Glomerular endothelial cell (primary cell): ENCODE data around the gene SDK1. TPM values are rescaled to one million over a fixed set of nuclear protein-coding genes. Genes with fewer than 3 reads are reported as not detected.
"Not testable (repeated sequence)": the region's sequence is repeated elsewhere in the genome, so short reads cannot be mapped to it uniquely, and the experiment has no call there.

Experiments
- DNase-seq: peaks from one replicate; pipeline ENCODE4 v3.0.0-alpha.2; 2011; ENCODE audit warnings: low read depth, low spot score; ENCODE audit errors: extremely low read depth
- total RNA-seq: library from RNA; depleted of rRNA; stranded (reverse); fragments of >200 nt; gene quantifications from 2 replicates; pipeline ENCODE4 v1.2.3, GENCODE V29; 2015

Gene SDK1
- total RNA-seq, 1 donor from 2014 or later, result 2.3 TPM

DNA sequence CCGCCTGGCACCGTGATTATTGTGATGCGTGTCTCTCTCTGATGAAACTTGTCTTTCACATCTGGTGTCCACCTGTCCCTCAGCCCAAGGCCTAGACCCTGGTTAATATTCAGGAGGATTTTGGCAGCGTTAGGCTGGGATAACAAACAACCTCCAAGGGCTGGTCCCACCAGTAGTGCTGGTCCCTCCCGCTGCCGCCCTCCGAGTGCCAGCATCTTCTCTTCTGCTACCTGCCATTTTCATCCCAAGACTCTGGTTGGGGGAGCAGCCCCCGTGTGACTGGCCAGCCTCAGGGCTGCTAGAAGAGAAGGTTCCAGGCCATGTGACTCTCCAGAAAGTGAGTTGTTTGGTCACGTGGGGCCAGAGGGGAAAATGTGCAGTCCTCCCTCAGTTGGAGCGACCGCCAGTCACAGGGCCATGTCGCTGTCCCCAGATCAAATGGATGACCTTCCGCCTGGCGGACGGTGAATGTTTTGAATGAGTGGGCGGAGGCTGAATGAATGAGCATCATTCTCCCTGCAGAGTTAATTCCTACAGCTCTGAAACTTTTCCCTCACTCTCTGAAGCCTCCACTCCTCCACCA, 901.2 kb downstream of the SDK1 start:
- DNase-seq, result no peak

DNA sequence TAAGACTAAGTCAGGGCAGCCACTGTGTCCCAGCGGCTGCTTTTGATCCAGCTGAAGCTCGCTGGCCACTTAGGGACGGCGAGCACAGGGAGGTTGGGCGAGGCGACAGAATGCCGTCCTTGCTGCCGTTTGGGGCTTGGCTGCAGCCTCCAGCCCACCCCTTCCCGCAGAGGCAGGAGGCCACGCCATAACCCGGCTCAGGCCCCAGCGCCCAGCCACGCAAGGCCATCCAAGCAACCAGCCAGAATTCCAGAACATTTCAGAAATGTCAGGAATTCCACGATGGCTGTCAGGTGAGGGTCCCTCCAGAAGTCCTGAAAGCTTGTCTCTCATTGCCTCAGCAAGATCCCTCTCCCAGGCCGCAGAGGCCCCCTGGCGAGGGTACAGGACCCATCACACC, 901.9 kb downstream of the SDK1 start:
- no peak for DNase-seq

DNA sequence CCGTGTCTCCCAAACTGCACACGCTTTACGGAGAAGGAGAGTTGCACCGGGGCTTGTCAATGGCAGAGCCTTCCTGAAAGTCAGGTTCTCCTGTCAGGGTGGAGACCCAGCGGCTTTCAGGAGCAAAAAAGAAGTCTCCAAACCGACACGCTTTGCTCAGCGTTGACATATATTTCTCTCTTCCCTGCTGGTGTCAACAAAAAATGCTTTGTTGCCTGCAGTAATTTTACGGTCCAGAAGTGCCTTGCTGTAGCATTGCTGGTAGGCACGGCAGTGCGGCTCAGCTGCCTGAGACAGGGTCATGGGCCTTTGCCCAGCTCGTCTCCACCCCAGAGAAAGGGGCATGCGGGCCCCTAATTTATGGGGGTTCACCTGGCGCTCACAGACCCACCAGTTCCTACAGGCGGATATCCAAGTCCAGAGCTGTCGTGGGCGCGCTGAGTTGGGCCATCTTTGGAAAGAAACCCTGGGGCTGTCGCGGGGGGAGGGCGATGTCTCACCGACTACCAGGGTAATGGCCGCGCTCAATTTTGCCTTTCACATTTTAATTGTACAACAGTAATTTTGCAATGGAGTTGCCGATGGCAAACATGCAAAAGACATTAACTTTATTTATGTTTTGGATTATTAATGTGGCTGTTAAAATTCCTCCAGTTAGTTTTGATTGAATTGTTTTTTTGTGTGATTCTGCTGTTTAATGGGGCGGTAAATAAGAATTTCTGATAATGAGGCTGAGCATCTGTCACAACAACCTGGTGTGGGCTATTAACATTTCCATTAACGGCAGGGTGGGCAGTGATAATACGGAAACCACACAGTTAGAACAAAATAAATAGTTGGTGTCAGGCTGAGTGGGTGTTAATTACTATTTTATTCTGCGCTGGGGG, 902.8 kb downstream of the SDK1 start:
- DNase-seq, result no peak

DNA sequence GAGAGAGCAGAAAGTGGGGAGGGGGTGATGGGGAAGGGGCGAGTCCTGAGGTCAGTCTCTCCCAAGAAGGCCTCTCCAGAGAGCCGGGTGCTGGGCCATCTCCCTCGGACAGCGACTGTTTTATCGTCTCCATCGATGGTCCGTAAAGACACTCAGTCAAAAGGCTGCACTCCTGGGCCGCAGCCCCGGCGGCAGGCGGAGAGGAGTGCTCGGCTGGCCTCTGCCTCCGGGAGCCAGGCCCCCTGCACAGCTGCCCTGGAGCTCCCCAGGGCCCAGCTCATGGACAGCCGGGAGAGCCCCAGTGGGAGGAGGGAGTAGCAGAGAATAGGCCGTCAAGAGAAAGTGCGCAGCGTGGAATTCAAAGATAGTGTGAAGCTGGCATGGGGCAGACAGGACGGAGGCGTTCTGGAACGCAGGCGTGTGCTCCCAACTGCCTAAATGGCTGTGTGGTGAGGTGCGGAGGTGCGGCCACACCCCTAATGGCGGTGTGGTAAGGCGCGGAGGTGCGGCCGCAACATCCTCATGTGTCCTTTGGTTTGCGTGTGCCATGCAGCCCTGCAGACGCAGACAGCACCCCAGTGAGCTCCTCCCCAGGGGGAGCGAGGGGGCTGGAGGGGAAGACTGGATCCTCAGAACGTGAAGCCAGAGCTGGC, 903.6 kb downstream of the SDK1 start:
- DNase-seq, result no peak

DNA sequence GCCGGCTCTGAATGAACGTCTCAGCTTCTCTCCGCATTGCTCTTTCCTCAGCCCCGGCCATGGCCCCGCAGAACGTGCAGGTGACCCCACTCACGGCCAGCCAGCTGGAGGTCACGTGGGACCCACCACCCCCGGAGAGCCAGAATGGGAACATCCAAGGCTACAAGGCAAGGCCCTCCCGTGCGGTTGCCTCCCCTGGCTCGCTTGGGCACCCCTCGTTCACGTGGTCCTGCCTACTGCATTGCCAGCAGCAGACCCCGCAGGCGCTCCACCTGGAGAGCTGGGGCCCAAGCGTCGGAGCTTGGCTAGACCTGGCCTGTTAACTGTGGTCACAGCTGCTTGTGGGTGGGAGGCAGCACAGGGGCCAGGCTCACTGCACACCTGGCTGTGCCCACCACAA, 904.8 kb downstream of the SDK1 start:
- DNase-seq, result no peak

DNA sequence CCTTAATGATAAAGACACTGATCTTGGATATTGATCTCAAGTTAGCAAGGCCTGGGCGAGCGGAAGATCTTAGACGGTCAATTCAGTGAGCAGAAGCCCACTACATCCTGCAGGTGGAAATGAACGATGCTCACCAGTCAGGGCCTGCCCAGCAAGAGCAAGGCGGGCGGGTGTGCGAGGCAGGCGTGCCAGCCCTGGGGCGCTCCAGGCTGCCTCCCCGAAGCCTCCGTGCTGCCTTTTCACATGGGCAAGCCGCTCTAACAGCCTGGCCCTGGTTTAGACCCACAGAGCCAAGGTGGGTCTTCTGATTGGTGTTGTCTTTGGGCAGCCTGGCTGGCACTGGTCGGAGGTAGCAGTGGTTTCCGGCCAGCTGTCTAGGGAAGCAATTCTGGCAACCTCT, 906.0 kb downstream of the SDK1 start:
- no peak for DNase-seq

DNA sequence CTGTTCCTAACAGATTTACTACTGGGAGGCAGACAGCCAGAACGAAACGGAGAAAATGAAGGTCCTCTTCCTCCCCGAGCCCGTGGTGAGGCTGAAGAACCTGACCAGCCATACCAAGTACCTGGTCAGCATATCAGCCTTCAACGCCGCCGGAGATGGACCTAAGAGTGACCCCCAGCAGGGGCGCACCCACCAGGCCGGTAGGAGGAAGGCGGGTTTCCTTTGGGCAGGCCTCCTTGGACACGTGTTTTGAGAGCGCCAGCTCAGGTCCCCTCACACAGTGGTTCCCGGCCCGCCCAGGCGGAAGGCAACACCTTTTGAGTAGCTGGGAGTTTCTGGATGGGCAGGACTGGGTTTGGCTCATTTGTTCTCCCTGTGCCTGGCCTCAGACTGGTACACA, 907.0 kb downstream of the SDK1 start:
- DNase-seq, result no peak

DNA sequence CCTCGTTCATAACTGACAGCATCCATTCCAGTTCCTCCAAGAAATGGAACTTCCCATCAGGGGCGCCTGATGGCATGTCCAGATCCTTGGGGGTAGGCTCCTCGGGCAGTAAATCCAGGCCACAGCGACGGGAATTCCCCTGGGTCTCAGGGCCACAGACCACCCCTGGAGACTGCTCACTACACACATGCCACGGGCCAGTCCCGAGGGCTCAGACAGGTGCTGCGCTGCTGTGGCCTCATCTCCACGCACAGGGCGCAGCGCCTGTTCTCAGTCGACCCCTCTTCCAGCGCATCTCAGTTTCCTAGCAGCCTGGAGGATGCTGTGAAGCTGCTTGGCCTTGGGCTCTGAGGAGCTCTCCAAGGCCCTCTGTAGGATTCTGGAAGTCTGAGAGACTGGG, 907.5 kb downstream of the SDK1 start:
- DNase-seq, result no peak

DNA sequence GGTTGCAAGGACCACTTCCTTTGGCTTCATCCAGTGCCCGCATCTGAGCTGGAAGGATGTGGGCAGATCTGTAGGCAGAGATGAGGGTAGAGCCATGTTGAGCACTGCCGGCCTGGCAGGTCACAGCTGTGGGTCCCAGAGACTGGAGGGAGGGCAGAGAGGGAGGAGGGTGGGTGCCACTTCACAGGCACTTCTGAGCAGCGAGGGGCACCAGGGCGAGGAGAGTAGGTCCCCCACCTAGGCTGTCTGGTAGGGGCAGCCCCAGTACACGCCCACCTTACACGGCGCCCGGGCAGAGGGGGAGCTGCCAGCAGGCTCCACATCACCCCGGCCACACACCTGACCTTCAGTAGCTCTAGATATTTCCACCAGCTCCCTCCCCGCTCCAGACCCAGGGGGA, 908.1 kb downstream of the SDK1 start:
- no peak for DNase-seq

DNA sequence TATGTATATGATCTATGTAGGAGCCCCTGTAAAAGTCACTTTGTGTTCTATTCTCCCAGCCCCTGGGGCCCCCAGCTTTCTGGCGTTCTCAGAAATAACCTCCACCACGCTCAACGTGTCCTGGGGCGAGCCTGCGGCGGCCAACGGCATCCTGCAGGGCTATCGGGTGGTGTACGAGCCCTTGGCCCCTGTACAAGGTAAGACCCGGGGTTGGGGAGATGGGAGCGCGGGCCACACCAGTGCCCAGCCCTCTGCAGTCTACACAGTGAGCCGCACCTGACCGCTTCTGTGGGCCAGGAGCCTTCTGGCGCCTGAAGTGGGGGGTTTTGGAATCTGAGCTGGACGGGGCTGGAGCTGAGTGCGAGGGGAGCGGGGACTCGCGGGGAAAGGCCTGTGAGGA, 908.9 kb downstream of the SDK1 start:
- no peak for DNase-seq

DNA sequence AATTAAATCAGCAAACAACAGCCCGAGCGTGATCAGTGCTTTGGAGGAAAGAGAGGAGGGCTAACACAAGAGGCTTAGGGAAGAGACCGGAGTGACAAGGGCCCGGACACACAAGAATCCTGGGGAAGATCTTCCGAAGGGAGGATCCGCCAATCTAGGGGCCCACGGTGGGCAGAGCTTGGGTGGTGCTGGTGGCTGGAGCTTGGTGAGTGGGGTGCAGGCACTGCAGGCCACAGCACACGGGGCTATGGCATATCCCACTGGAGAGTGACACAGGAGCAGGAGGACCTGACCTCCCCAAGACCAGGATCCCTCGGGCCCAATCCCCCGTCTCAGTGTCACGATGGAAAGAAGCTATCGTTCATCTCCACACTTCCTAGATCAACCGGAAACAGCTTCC, 909.8 kb downstream of the SDK1 start:
- no peak for DNase-seq

DNA sequence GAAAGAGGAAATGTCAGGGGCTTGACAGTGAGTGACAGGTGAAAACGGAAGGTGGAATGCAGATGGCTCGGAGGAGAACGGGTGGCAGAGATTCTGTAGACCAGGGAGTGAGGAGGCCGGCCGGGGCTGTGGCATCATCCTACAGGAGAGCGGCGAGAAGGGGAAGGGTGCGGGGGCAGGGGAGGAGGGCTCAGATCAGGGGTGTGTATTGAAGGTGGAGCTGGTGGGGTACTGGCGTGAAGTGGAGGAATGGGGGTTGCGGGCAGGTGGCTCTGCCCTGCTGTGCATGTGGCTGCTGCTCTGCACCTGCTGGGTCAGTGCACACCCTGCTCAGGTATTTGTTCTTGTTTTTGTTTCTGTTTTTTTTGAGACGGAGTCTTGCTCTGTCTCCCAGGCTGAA, 910.2 kb downstream of the SDK1 start:
- DNase-seq, result no peak

DNA sequence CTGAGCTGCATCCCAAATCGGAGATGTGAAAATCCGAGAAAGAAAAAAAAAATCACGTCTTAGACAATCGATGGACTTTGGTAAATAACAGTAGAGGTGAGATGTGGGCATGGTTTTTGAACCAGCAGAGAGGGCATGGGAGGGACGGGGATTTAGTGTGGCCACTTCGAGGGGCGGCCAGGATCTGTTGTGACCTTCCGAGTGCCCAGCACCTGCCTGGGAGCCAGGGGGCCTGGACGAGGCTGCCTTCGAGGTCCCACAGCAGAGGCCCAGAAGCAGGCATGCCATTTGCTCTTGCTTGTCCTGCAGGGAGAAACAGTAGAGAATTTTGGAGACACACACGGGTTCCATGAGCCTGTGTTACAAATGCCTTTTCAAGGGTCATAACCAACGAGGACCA, 911.3 kb downstream of the SDK1 start:
- no peak for DNase-seq

DNA sequence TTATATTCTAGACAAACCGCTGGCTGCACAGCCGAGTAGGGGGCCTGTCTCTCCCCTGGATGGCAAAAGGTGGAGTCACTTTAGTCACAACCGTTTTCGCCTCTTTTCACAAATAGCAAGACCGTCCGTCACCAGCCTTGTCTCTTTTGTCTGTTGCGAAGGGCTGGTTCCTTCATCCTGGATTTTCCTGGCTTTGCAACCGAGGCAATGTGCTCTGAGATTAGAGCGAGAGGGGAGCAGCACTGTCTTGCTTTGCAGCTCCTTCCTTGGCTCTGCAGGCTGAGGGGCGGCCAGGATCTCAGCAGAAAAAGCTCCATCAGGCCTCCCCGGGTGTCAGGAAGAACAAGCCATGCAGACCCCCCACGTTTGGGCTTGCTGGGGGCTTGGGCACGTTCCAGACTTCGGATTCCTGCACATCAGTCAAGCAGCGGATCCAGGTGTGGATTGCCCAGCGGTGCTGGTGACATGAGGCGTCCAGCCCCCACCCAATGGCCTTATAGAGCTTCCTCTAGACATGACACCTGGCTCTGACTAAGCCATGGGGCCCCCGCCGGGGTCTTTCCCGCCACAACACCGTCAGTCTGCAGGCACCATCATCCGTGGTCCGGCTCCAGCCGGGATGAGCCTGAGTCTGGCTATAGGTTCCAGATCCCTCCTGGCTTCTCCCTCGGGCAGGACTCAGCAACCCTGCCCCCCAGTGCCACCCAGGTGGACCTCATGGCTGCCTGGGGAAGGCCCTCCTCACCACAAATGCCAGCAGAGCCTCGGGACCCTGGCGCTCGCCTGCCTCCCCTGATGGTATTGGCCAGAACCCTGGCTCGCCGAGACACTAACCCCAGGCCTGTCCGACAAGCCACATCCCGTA, 913.5 kb downstream of the SDK1 start:
- no peak for DNase-seq

DNA sequence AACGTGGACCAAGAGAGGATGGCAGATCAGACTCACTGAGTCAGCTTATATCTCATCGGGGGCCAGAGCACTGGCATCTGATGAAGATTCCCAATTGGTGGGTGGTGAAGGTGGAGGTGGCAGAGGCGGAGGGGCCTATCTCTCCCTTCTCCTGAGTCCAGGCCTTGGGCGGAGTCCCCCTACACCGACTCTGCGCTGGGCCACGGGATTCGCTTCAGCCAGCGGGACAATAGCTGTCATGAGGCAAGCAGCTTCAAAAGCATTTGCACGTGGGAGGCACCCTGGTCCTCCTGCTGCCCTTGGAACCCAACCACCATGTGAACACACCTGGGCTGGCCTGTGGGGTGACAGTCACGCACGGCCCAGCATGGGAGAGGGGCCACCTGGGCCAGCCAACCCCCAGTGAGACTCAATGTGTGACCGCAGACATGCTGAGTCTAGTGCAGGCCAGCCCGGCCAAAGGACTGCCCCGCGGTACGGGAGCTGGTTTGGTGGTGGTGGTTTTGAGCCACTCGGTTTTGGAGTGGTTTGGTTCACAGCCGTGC, 914.2 kb downstream of the SDK1 start:
- DNase-seq, result no peak

DNA sequence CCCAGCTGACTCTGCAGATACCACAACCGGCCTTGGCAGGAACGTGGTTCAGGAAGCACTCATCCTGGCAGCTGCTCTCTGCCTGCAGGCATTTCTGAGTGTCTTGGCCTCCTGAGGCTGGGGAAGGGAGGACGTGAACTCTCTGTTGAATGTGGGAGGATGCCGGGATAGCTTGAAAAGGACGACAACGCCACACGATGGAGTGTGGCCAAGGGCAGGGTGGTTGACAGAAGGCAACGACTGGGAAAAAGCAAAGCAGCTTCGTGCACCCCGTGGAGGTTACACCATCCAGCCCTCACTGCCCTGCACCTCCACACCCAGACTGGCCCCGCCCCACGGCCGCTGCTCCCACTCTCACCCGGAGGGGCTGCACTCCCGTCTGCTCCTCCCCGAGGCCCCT, 915.0 kb downstream of the SDK1 start:
- DNase-seq, result no peak

DNA sequence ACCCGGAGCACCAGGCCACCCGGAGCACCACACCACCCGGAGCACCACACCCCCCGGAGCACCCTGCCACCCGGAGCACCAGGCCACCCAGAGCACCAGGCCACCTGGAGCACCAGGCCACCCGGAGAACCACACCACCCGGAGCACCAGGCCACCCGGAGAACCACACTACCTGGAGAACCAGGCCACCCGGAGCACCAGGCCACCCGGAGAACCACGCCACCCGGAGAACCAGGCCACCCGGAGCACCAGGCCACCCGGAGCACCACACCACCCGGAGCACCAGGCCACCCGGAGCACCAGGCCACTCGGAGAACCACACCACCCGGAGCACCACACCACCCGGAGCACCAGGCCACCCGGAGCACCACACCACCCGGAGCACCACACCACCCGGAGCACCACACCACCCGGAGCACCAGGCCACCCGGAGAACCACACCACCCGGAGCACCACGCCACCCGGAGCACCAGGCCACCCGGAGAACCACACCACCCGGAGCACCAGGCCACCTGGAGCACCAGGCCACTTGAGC, 916.1 kb downstream of the SDK1 start:
- DNase-seq, result not testable (repeated sequence)

DNA sequence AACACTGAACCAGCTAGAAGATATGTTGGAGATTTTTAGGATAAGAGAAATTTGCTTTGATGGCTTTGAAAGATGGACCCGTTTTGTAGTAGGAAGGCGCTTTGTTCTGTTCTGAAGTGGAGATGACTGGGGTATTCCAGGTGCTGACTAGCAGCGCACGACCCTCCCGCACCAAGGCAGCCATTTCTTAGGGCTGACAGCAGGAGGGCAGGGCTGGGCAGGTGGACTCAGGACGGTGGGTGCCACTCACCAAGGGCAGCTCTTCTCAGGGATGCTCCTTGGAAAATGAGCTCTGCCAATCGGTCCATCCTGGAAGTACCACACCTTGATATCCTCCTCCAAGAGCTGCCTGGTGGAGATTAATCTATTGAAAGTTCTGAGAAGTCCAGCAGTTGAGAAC, 917.4 kb downstream of the SDK1 start:
- DNase-seq, result no peak

DNA sequence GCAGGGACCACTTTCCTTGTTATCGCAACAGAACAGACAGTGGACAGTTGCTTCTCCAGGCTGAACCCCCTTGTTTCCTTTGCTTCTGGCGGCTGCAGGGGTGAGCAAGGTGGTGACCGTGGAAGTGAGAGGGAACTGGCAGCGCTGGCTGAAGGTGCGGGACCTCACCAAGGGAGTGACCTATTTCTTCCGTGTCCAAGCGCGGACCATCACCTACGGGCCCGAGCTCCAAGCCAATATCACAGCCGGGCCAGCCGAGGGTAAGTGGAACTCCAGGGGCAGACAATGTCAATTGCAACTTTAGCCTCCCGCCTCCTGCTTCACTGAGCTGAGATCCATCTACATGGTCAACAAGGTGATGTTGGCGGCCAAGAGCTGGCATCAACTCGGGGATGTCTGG, 919.0 kb downstream of the SDK1 start:
- no peak for DNase-seq

DNA sequence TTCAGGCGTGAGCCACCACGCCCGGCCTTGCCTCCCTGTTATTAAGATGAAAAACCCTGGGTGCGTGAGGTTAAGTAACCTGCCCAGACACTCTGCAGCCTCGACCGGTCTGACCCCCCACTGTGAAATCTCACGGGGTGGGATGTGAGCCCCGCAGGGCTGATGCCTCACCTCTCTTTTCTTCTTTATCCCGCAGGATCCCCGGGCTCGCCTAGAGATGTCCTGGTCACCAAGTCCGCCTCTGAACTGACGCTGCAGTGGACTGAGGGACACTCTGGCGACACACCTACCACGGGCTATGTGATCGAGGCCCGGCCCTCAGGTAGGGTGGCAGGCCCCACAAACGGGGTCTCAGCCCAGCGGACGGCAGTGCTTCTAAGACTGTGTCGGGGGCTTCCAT, 920.0 kb downstream of the SDK1 start:
- no peak for DNase-seq

DNA sequence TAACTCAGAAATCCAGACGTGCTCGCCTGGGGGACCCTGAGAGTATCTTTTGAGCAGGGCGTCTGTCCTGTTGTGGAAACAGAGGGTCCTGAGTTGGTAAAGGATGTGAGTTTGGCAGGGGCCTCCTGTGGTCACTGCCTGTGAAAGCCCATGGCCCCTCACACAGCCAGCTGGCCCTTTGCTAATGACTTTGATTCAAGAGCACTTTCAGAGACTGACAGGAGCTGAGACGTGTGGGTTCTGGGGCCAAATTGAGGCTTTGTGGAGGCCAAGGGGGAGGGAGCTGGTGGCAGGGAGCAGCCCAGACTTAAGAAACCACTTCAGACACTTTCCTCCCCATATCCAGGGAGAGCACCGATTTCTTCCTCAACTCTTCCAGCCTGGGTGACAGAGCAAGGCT, 921.6 kb downstream of the SDK1 start:
- no peak for DNase-seq
